GM18511 (cell line): ENCODE measurements around the gene ELL.
A peak's percentile ranks its signal among the peaks of the same experiment; 100 is the strongest.
"Not testable (repeated sequence)": the region's sequence is repeated elsewhere in the genome, so short reads cannot be mapped to it uniquely, and the experiment has no call there.

ENCODE experiments used
- ATAC-seq: cut with Tn5 transposase; IDR thresholded peaks from one replicate; pipeline ENCODE4 v1.9.1; 2021; ENCODE audit warnings: mild to moderate bottlenecking, moderate library complexity; ENCODE audit not compliant: unreplicated experiment

The ELL gene

DNA sequence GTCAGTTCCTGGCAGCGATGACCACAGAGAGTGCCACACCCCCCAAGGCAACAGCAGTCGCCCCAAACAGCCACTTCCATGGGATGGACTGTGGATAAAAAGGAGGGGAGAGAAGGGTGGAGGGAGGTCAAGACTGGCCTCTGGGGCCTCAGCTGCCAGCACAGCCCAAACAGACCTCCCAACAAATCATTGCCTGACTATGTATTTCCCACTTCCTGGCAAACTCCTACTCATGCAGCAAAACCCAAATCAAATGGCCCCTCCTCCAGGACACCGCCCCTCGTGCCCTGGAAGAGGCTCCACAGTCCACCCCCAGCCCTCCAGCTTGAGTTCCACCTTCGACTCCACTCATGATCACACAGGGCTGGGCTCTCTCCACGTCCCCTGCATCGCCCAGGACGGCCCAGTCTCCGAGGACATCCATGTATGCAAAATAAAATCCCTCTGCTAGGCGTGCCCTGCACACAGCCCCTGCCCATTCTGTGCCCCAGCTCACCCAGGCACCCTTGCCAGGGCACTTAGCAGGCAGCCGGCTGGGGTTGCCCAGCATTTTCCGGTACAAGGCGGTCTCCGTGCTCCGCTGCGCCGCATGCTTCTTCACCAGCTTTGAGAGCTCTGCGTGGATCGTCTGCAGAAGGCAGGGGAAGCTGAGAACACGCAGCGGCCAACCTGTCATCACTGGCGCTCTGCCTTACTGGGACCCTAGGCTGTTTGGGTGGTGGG is 10.5 kb upstream of the ELL start:
- no peak for ATAC-seq

DNA sequence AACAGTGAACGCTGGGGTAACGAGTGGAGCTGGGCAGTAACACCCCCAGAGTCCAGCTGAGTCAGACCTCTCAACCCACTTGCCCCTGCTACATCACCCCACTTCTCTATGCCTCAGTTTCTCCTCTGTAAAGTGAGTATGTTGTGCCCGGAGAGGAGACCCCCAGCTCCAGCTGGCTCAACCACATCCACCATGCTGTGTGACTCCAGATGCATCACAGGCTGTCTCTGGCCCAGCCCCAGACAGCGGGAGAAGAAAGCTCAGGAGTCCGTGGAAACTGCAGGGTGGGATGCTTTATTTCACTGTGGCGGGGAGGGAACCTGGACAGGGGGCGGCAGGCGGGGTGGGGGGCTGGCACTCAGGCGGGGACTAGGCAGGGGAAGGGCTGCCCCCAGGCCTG is 9.6 kb upstream of the ELL start:
- ATAC-seq = no peak

GRCh38 chr19:18529782-18530181 is 7.9 kb upstream of the ELL start:
- ATAC-seq = no peak

GRCh38 chr19:18526316-18526715 is 4.4 kb upstream of the ELL start:
- ATAC-seq = no peak

- ATAC-seq = no peak
These were observed 2.0 kb upstream of the ELL start for GRCh38 chr19:18523841-18524240.

DNA sequence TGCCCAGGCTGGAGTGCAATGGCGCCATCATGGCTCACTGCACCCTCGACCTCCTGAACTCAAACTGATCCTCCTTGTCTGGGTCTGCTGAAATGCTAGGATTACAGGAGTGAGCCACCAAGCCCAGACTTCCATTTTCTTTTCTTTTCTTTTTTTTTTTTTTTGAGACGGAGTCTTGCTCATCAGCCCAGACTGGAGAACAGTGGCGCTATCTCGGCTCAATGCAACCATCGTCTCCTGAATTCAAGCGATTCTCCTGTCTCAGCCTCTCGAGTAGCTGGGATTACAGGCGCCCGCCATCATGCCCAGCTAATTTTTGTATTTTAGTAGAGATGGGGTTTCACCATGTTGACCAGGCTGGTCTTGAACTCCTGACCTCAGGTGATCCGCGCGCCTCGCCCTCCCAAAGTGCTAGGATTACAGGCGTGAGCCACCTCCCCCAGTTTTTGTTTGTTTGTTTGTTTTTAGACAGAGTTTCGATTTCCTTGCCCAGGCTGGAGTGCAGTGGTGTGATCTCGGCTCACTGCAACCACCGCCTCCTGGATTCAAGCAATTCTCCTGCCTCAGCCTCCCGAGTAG is 1.1 kb upstream of the ELL start:
- not testable (repeated sequence) for ATAC-seq

DNA sequence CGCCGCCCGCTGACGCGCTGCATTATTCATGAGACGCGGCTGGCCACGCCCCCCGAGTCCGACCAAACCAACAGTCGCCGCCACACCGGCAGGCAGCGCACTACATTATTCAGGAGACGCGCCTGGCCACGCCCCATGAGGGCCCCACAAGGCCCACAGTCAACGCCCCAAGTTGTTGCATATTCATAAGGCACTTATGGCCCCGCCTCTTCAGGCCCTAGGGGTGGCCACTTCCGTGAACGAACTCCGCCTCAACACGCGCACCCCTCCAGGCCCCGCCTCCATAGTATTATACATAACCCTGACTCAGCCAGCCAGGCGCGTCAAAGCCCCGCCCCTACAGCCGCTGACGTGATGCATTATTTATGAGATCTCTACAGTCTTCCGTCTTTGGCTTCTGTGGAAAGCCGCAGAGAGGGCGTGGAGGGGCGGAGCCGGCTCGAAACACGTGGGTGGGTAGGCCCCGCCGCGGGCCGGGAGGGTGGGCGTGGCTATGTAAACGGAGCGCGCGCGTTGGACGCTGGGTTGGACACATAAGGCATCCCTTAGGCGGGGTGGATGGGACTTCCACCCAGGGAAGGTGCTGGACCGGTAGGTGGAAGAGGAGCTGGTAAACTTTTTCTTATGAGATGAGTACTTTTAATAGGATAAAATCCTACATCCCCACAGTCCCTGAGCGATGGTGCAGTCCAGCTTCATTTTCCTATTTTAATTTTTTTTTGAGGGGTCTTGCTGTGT is 423 bp upstream of the ELL start:
- peak; percentile 87 for ATAC-seq

- no peak for ATAC-seq
These were observed 800 bp downstream of the ELL start for GRCh38 chr19:18520848-18521691.

DNA sequence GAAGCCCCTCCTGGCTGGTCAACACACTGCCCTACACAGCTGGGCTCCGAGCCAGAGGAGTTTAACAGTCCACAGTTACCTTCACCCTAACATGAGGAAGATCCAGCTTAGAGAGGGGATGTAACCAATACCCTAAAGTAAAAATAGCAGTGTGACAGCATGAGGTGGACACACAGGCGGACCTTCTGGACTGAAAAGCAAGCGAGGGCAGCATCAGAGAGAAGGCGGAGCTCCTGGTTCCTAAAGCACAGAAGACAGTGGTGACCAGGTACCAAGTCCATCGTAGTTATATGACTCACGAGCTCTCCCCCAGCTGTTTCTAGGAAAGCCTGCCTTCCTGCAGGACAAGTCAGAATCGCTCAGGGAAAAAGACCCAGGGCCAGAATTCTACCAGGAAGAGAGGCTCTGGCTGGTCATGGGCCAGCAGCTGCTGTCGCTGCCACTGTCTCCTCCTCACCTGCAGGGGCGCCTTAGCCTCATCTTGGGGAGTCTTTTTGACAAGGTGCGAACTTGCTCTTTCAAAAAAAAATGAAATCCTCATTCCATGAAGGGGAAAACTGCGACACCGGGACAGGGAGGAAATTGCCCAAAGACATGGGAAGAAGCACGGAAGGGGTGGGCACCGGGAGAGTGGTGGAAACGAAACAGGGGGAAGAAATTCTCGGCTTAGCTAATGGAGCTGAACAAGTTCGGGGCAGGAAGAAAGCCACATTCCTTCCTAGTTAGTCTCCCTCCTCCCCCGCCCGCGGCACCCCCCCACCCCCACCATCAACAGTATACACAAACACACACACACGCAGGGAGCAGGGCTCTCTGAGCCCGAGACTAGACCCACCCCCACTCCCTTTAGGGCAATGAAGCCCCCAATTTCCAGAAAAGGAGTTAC is 1.7 kb downstream of the ELL start:
- ATAC-seq = no peak

GRCh38 chr19:18518639-18519038 is 3.2 kb downstream of the ELL start:
- no peak for ATAC-seq

DNA sequence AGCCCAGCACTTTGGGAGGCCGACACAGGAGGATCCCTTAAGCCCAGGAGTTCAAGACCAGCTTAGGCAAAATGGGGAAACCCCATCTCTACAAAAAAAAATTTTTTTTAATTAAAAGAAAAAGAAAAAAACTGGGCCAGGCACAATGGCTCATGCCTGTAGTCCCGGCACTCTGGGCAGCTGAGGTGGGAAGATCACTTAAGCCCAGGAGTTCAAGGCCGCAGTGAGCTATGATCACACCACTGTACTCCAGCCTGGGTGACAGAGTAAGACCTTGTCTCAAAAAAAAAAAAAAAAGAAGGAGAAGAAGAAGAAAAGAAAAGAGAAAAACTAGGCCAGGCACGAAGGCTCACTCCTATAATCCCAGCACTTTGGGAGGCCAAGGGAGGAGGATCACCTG is 4.3 kb downstream of the ELL start:
- no peak for ATAC-seq

DNA sequence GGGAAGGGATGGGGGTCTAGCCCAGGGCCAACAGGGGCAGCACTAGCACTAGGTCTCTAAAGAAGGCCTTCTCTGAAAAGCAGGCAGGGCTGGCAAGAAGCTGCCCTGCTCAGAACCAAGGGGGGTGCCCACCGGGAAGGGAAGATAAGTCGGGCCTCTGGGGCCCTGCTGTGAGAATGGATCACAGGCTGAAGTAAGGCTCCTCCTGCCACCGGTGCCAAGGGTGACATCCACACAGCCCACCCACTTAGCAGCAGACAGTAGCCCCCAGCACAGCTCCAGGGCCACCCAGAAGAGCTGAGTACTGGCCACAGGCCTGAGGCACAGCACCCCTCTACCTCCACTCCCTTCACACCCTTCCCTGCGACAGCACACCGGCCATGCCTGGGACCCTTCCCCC is 5.9 kb downstream of the ELL start:
- ATAC-seq = no peak

DNA sequence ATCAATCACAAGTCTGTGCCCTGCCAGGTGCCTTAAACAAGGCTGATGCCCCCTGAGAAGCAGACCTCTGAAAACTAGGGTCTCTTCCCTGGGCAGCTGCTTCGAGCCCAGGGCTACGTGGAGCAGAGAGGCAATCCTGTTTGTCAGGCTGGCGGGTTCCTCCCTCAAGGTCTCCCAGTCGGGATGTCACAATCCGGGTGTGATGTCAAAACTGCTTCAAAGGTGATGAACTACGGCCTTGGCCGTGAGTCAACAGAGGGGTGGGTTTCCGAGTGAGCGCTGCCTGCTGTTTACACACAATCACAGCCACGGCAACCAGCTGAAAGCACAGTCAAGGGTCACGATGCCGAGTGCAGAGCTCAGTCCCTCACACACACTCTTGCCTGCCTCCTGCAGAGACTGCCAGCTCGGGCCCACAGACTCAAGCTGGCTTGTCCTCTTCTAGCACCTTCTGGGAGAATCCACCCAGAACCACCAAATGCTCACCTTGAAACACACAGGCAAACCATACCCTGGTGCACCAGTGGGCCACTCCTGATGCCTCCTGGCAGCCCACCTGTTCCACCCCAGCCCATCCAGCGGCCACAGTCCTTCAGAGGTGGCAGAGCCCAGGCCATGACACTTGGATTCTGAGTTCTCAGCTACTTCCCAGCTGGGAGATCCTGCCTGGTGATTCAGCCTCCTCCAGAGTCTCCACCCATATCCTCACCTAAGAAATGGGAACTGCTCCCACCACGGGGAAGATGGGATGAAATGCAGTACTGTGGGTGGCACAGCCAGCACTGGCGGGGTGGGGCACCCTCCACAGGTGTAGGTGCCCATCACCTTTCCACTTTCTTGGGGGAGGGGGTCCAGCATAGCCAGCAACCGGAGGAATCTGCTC is 6.8 kb downstream of the ELL start:
- no peak for ATAC-seq

- ATAC-seq = no peak
These were observed 8.0 kb downstream of the ELL start for GRCh38 chr19:18513868-18514267.

GRCh38 chr19:18510216-18510615 is 11.7 kb downstream of the ELL start:
- no peak for ATAC-seq

DNA sequence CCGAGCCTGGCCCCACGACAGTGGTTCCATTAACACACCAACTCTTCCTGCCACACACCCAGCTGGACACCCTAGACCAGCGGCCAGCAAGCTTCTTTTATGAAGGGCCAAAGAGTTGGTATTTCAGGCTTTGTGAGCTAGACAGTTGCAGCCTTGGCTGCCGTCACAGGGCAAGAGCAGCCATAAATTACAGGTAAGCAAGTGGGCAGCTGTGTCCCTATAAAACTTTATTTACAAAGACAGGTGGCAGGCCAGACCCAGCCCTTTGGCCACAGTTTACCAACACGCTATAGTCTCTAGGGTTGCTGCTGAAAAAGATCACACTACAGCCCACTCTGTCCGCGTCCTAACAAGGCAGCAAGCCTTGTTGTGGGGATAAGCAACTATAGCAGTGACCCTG is 13.3 kb downstream of the ELL start:
- ATAC-seq = no peak

DNA sequence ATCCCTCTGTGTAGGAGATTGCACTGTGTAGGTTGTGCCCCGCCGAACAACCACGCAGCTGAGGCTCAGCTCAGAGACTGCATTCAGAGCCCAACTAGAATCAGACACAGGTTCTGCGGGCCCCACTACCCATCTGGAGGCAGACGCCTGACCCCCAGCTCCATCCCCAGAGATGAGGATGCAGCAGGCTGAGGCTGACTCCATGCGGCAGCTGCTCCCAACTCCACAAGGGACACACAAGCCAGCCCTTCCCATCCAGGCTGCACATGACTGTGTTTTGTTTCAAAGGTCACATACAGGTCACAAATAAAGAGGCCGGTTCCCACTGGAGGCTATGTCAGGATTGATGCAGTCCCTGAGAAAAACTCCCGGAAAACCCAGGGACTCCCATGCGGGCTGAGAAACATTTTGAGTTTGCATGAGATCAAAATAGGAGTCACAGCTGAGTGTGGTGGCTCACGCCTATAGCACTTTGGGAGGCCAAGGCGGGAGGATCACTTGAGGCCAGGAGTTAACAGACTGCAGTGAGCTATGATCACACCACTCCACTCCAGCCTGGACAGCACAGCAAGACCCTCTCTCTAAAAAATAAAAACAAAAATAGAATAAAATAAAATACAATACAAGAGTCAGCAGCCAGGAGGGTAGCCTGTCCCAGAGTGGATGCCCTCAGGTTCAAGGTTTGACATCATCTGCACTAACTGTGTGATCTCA is 14.0 kb downstream of the ELL start:
- no peak for ATAC-seq

- ATAC-seq = no peak
These were observed 14.7 kb downstream of the ELL start for GRCh38 chr19:18507021-18507726.
